CD14-positive monocyte (primary cell): ENCODE measurements around the gene EDC3. TPM values are rescaled to one million over a fixed set of nuclear protein-coding genes. Genes with fewer than 3 reads are reported as not detected.

Experiments used
- DNase-seq, 3 donors: peaks; one replicate each; pipeline ENCODE4 v3.0.0-alpha.2; 2011 to 2022
- H2AFZ ChIP-seq: 2 replicates; pipeline ENCODE4 v1.6.0; 2012; ENCODE audit warnings: mild to moderate bottlenecking, low read depth, low read length, inconsistent platforms; ENCODE audit not compliant: insufficient read depth, poor library complexity, severe bottlenecking
- H3K27ac ChIP-seq, 2 donors: 1 replicate in 1 of 2; 2 replicates in 1 of 2; pipeline ENCODE4 v1.5.1; 2012 to 2013; ENCODE audit warnings: low read length in 2 of 2, control low read depth in 1 of 2, inconsistent platforms in 1 of 2, low read depth in 1 of 2, mild to moderate bottlenecking in 1 of 2
- H3K27me3 ChIP-seq, 2 donors: one replicate each; pipeline versions ENCODE4 v1.6.0 to v1.6.1; 2011 to 2013; ENCODE audit warnings: low read length in 2 of 2; ENCODE audit not compliant: control insufficient read depth in 2 of 2, insufficient read depth in 2 of 2
- H3K36me3 ChIP-seq, 2 donors: replicated peaks in 1 of 2; 1 replicate in 1 of 2; 2 replicates in 1 of 2; pipeline versions ENCODE4 v1.5.1 to v1.6.1; 2012 to 2013; ENCODE audit warnings: low read length in 2 of 2, control low read depth in 1 of 2, inconsistent platforms in 1 of 2, mild to moderate bottlenecking in 1 of 2; ENCODE audit not compliant: insufficient read depth in 2 of 2, control insufficient read depth in 1 of 2
- H3K4me1 ChIP-seq, 2 donors: 1 replicate in 1 of 2; 2 replicates in 1 of 2; pipeline versions ENCODE4 v1.5.1 to v1.6.1; 2012 to 2013; ENCODE audit warnings: low read length in 2 of 2, control low read depth in 1 of 2, inconsistent platforms in 1 of 2, mild to moderate bottlenecking in 1 of 2, moderate library complexity in 1 of 2; ENCODE audit not compliant: insufficient read depth in 2 of 2, control insufficient read depth in 1 of 2
- H3K4me2 ChIP-seq: replicated peaks from 2 replicates; pipeline ENCODE3; 2012; ENCODE audit warnings: low read length, moderate library complexity, mild to moderate bottlenecking; ENCODE audit not compliant: poor library complexity, severe bottlenecking; ENCODE audit errors: extremely low read depth
- H3K4me3 ChIP-seq, 3 experiments: fragments of 200-600 bp in 1 of 3; sonication (generic) in 1 of 3; replicated peaks in 1 of 3; 1 replicate in 2 of 3; 2 replicates in 1 of 3; pipeline ENCODE4 v1.5.1; 2011 to 2013; ENCODE audit warnings: low read length in 3 of 3, mild to moderate bottlenecking in 3 of 3, control low read depth in 2 of 3, low read depth in 2 of 3, inconsistent platforms in 1 of 3, moderate library complexity in 1 of 3
- H3K79me2 ChIP-seq: 2 replicates; pipeline ENCODE4 v1.6.0; 2012; ENCODE audit warnings: mild to moderate bottlenecking, control low read depth, inconsistent platforms, low read length, moderate library complexity; ENCODE audit not compliant: insufficient read depth
- H3K9ac ChIP-seq: 2 replicates; pipeline ENCODE4 v1.6.0; 2017; ENCODE audit warnings: low read length, mild to moderate bottlenecking; ENCODE audit not compliant: insufficient read depth, poor library complexity, severe bottlenecking
- H3K9me3 ChIP-seq, 2 donors: replicated peaks in 1 of 2; 1 replicate in 1 of 2; 2 replicates in 1 of 2; pipeline versions ENCODE4 v1.5.1 to v1.6.1; 2012 to 2013; ENCODE audit warnings: low read length in 2 of 2, control low read depth in 1 of 2; ENCODE audit not compliant: control insufficient read depth in 1 of 2, insufficient read depth in 1 of 2
- H4K20me1 ChIP-seq: 2 replicates; pipeline ENCODE4 v1.6.0; 2012; ENCODE audit warnings: mild to moderate bottlenecking, low read length, control low read depth, moderate library complexity; ENCODE audit not compliant: insufficient read depth
- H3K27ac Mint-ChIP-seq, 7 donors: one replicate each; pipeline ENCODE4 v1.8.0; 2020; ENCODE audit warnings: mild to moderate bottlenecking in 7 of 7, mixed read lengths in 7 of 7, moderate library complexity in 6 of 7, inconsistent platforms in 2 of 7
- H3K27me3 Mint-ChIP-seq, 3 donors: one replicate each; pipeline ENCODE4 v1.8.0; 2021 to 2022; ENCODE audit warnings: low read depth in 3 of 3, mild to moderate bottlenecking in 3 of 3, mixed read lengths in 3 of 3, moderate library complexity in 3 of 3, inconsistent platforms in 1 of 3
- H3K36me3 Mint-ChIP-seq, 2 donors: one replicate each; pipeline ENCODE4 v1.8.0; 2020; ENCODE audit warnings: mixed read lengths in 2 of 2, inconsistent platforms in 1 of 2, mild to moderate bottlenecking in 1 of 2
- H3K4me1 Mint-ChIP-seq: one replicate; pipeline ENCODE4 v1.8.0; 2020; ENCODE audit warnings: mild to moderate bottlenecking, mixed read lengths
- H3K4me3 Mint-ChIP-seq, 2 donors: one replicate each; pipeline ENCODE4 v1.8.0; 2020; ENCODE audit warnings: mild to moderate bottlenecking in 2 of 2, mixed read lengths in 2 of 2, moderate library complexity in 1 of 2
- H3K9me3 Mint-ChIP-seq, 7 donors: one replicate each; pipeline ENCODE4 v1.8.0; 2020 to 2022; ENCODE audit warnings: mixed read lengths in 7 of 7, mild to moderate bottlenecking in 6 of 7, moderate library complexity in 6 of 7, inconsistent platforms in 2 of 7
- CTCF ChIP-seq: fragments of 200-600 bp; IDR thresholded peaks from one replicate; pipeline ENCODE4 v1.8.0; 2022; ENCODE audit warnings: antibody characterized with exemption, mild to moderate bottlenecking
- WGBS: methylation state at CpG from one replicate; pipeline ENCODE4 v1.1.5; 2013; ENCODE audit warnings: missing lambda C conversion rate; ENCODE audit not compliant: insufficient coverage; 5-methylcytosine and 5-hydroxymethylcytosine counted together
- intact Hi-C, 2 donors: fragments of 100-400 bp; cut with micrococcal nuclease; formaldehyde crosslinking; loops; one replicate each; pipeline versions ENCODE4 v1.15.0 to v1.15.1; 2023
- polyA plus RNA-seq, 3 donors: library from polyadenylated mRNA; depleted of rRNA in 1 of 3; unstranded in 2 of 3; stranded (reverse) in 1 of 3; fragments of 300-500 nt in 2 of 3; fragments of >200 nt in 1 of 3; fragmentation: Illumina TruSeq in 2 of 3; gene quantifications; 1 replicate in 2 of 3; 2 replicates in 1 of 3; pipeline ENCODE4 v1.2.3, GENCODE V29; 2012 to 2021

Gene EDC3
- polyA plus RNA-seq, 3 donors = 10.0 to 14.9 (median 10.5) TPM

GRCh38 chr15:74621936-74622335 lies 73.9 kb downstream of the EDC3 start:
- peaks cover 68% of the 10 kb centered on the region for H3K79me2 ChIP-seq
- no peaks in the 10 kb centered on the region for H3K9me3 ChIP-seq
- no peak overlapping the region for H3K4me3 ChIP-seq
- H3K36me3 ChIP-seq = peaks cover 84 to 95% of the 10 kb centered on the region in 2 donors
- H3K4me1 ChIP-seq = peaks cover 5 to 10% of the 10 kb centered on the region in 2 donors
- TF ChIP-seq CTCF = no peak
- Mint-ChIP-seq H3K4me3 (peak overlapping the region in 1 of 2 donors; percentile 20), H3K27ac (no peak overlapping the region), H3K36me3 (peaks cover 85 to 86% of the 10 kb centered on the region in 2 donors), H3K9me3 (peaks cover 0 to 1% (median 0%) of the 10 kb centered on the region in 7 donors), H3K27me3 (peaks cover 0 to 4% (median 2%) of the 10 kb centered on the region in 3 donors), H3K4me1 (peaks cover 21% of the 10 kb centered on the region)
- intact Hi-C loops = no loop called here
- no peak overlapping the region for H3K4me2 ChIP-seq
- no peaks in the 10 kb centered on the region for H3K27me3 ChIP-seq
- WGBS = 100% methylated on average over 9 of the region's 21 CpGs
- H4K20me1 ChIP-seq = peaks cover 100% of the 10 kb centered on the region
- DNase-seq = no peak
- no peak overlapping the region for H3K9ac ChIP-seq
- H2AFZ ChIP-seq = no peak overlapping the region
- no peak overlapping the region for H3K27ac ChIP-seq

- H3K9me3 ChIP-seq = no peaks in the 10 kb centered on the region
- peak overlapping the region in 3 of 7 donors; percentile 26 to 76 (median 68) for H3K27ac Mint-ChIP-seq
- no peak for DNase-seq
- peaks cover 100% of the 10 kb centered on the region for H4K20me1 ChIP-seq
- H2AFZ ChIP-seq = no peak overlapping the region
- peaks cover 0 to 4% (median 2%) of the 10 kb centered on the region in 3 donors for H3K27me3 Mint-ChIP-seq
- H3K9ac ChIP-seq = no peak overlapping the region
- peaks cover 9 to 14% of the 10 kb centered on the region in 2 donors for H3K4me1 ChIP-seq
- peaks cover 80 to 91% of the 10 kb centered on the region in 2 donors for H3K36me3 ChIP-seq
- H3K36me3 Mint-ChIP-seq = peaks cover 81 to 82% of the 10 kb centered on the region in 2 donors
- H3K79me2 ChIP-seq = peaks cover 72% of the 10 kb centered on the region
- H3K4me3 ChIP-seq = no peak overlapping the region
- H3K4me2 ChIP-seq = no peak overlapping the region
- peaks cover 0 to 1% (median 0%) of the 10 kb centered on the region in 7 donors for H3K9me3 Mint-ChIP-seq
- 99% methylated on average over 11 of the region's 16 CpGs for WGBS
- H3K4me1 Mint-ChIP-seq = peaks cover 21% of the 10 kb centered on the region
- TF ChIP-seq CTCF = no peak
- H3K4me3 Mint-ChIP-seq = no peak overlapping the region
- H3K27ac ChIP-seq = no peak overlapping the region
- H3K27me3 ChIP-seq = no peaks in the 10 kb centered on the region
- intact Hi-C loops = no loop called here
Measured at GRCh38 chr15:74621546-74621920, 74.3 kb downstream of the EDC3 start.
